SK-N-SH treated with all-trans-retinoic acid at 6 μM for 48 hours (cell line): ENCODE data around the gene RASAL1.

Source experiments
- GLIS3 ChIP-seq: fragments of 250-450 bp; sonication (Bioruptor Pico); IDR thresholded peaks from 2 replicates; pipeline ENCODE4 v1.5.0; 2020; ENCODE audit warnings: mild to moderate bottlenecking, moderate library complexity
- RARB ChIP-seq: fragments of 250-450 bp; sonication (Bioruptor Pico); IDR thresholded peaks from 2 replicates; pipeline ENCODE4 v1.8.0; 2021; ENCODE audit warnings: mild to moderate bottlenecking, moderate library complexity
- SNAI2 ChIP-seq: fragments of 250-450 bp; sonication (Bioruptor Pico); IDR thresholded peaks from 2 replicates; pipeline ENCODE4 v1.5.0; 2020; ENCODE audit warnings: mild to moderate bottlenecking, moderate library complexity
- TF ChIP-seq, protein P1 (sequence below): fragments of 250-450 bp; sonication (Bioruptor Pico); IDR thresholded peaks from 2 replicates; pipeline ENCODE4 v1.8.0; 2020; ENCODE audit warnings: mild to moderate bottlenecking, moderate library complexity, borderline replicate concordance

DNA sequence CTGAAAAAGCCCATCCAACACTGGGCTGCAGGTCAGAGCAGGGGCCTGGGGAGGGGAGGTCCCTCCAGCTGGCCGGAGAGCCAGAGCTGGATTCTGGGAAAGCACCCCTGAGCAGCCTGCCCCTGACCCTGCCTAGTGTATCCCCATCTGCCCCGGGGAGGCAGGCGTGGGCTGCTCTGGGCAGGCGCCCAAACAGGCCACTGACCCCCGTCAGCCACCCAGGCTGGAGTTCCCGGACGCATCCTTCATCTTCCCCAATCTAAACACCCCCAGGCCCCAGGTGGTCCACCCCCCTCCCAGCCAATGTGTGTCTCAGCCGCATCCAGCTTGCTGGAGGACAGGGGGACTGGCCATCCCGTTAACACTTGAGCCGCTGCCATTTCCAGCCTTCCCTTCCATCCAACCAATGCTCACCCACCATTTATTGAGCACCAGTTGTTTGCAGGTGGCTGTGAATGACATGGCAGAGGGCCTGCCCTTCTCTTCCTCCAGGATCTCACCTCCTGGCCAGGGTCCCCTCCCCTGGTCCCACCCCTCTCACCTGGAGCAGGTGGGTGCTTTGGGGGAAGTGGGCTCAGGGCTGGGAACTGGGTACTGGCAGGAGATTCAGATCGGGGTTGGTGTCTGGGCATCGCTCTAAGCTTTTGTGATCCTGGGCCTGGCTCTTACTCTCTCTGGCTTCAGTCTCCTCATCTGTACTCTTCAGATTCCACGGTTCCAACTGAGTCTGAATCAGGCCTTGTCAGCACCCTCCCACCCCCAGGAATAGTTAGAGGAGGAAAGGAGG is 79.8 kb downstream of the RASAL1 start:
- TF ChIP-seq RARB (CRISPR knock-in tag) (no peak), GLIS3 (no peak), SNAI2 (CRISPR knock-in tag) (no peak)
- TF ChIP-seq, protein P1, sequence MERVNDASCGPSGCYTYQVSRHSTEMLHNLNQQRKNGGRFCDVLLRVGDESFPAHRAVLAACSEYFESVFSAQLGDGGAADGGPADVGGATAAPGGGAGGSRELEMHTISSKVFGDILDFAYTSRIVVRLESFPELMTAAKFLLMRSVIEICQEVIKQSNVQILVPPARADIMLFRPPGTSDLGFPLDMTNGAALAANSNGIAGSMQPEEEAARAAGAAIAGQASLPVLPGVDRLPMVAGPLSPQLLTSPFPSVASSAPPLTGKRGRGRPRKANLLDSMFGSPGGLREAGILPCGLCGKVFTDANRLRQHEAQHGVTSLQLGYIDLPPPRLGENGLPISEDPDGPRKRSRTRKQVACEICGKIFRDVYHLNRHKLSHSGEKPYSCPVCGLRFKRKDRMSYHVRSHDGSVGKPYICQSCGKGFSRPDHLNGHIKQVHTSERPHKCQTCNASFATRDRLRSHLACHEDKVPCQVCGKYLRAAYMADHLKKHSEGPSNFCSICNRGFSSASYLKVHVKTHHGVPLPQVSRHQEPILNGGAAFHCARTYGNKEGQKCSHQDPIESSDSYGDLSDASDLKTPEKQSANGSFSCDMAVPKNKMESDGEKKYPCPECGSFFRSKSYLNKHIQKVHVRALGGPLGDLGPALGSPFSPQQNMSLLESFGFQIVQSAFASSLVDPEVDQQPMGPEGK (CRISPR knock-in tag) = no peak
